Pancreas (tissue), 10 donors: Measurements from ENCODE around the gene CDKAL1. TPM values are rescaled to one million over a fixed set of nuclear protein-coding genes. Genes with fewer than 3 reads are reported as not detected.

Experiments used
- ATAC-seq, 4 donors: fragments of 200-7000 bp; cut with Tn5 transposase; one replicate each; pipeline versions ENCODE4 v1.8.0 to v1.9.1; 2020; ENCODE audit warnings: mild to moderate bottlenecking in 4 of 4, moderate library complexity in 4 of 4
- DNase-seq, 6 donors: peaks; one replicate each; pipeline ENCODE4 v3.0.0-alpha.2; 2020
- FAIRE-seq: peaks from 2 replicates; lab custom pipeline; 2012; peaks lifted over from hg19 to GRCh38; lab: Jason Lieb, UNC
- H3K27ac ChIP-seq, 4 donors: fragments of 200-600 bp; sonication (generic); 1 replicate in 3 of 4; 2 replicates in 1 of 4; pipeline versions ENCODE4 v1.5.0 to v1.8.0; 2020
- H3K27me3 ChIP-seq, 4 donors: fragments of 200-600 bp; one replicate each; pipeline ENCODE4 v1.8.0; 2021
- H3K36me3 ChIP-seq, 3 donors: fragments of 200-600 bp; sonication (generic) in 1 of 3; one replicate each; pipeline versions ENCODE4 v1.5.0 to v1.8.0; 2020 to 2021
- H3K4me1 ChIP-seq, 3 donors: fragments of 200-600 bp; one replicate each; pipeline ENCODE4 v1.8.0; 2021
- H3K4me3 ChIP-seq, 4 donors: fragments of 200-600 bp; sonication (generic) in 2 of 4; one replicate each; pipeline versions ENCODE4 v1.5.0 to v1.8.0; 2020 to 2021
- H3K9me3 ChIP-seq, 4 donors: fragments of 200-600 bp; one replicate each; pipeline ENCODE4 v1.8.0; 2021
- CTCF ChIP-seq, 4 donors: fragments of 200-600 bp; sonication (generic) in 3 of 4; IDR thresholded peaks; one replicate each; pipeline versions ENCODE4 v1.5.0 to v1.8.0; 2021; ENCODE audit warnings: antibody characterized with exemption in 4 of 4
- WGBS, 2 donors: extraction: QIAGEN DNeasy Blood & Tissue Kit; methylation state at CpG; one replicate each; pipeline ENCODE4 v1.1.7; 2013; 5-methylcytosine and 5-hydroxymethylcytosine counted together
- intact Hi-C, 3 donors: fragments of 100-400 bp; cut with DNase I; formaldehyde crosslinking; loops; one replicate each; pipeline versions ENCODE4 v1.11.1 to v1.14.2; 2022
- polyA plus RNA-seq, 2 donors: library from polyadenylated mRNA; stranded (reverse); fragments of 200-250 nt; gene quantifications; one replicate each; pipeline ENCODE4 v1.2.3, GENCODE V29; 2013
- total RNA-seq, 6 donors: library from RNA; stranded (reverse); fragmentation: NEBNext Ultra II Directional in 4 of 6; extraction: Animal tissue kit (Norgen Biotek cat#: 25700) in 4 of 6; gene quantifications; one replicate each; pipeline versions ENCODE4 v1.2.1 to v1.2.4, GENCODE V29; 2021 to 2023
- donor health status: healthy with polysubstance abuse.
- donor health status: DM: no; HTN: no; CAD: no; lungs with moderate emphysema.
- donor health status: DM: no; HTN: no; CAD: no.
- donor health status: control.
- donor health status: control.
- donor health status: Bipolar disorder and iron deficiency.
- donor health status: DM: yes; HTN: yes; CAD: no.
- donor health status: DM: no; HTN: no; CAD: no.
- donor health status: DM: no; HTN: no; CAD: no.
- donor health status: DM: yes; HTN: yes; CAD: no.

CDKAL1 gene
- total and polyA plus RNA-seq, 8 donors, result 3.3 to 11.7 (median 8.2) TPM

GRCh38 chr6:21045135-21045700 lies 511.0 kb downstream of the CDKAL1 start:
- Histone ChIP-seq H3K9me3 (no peaks in the 10 kb centered on the region), H3K27ac (peak overlapping the region in 2 of 4 donors; percentile 50 to 66), H3K4me3 (no peak overlapping the region), H3K27me3 (no peaks in the 10 kb centered on the region), H3K36me3 (no peaks in the 10 kb centered on the region), H3K4me1 (peaks cover 0 to 18% (median 0%) of the 10 kb centered on the region in 3 donors)
- FAIRE-seq (no peak), ATAC-seq (peak; percentile 85 to 93 (median 88)), DNase-seq (no peak)
- WGBS, 2 donors, result 52 to 55% methylated on average over 5 of the region's 5 CpGs
- intact Hi-C loops, result no loop called here
- no peak for TF ChIP-seq CTCF (IDR thresholded peaks at IDR 0.05)

GRCh38 chr6:21046276-21046675 lies 512.0 kb downstream of the CDKAL1 start:
- 94 to 96% methylated on average over 6 of the region's 6 CpGs for WGBS, 2 donors
- Histone ChIP-seq H3K27me3 (no peaks in the 10 kb centered on the region), H3K36me3 (no peaks in the 10 kb centered on the region), H3K4me3 (no peak overlapping the region), H3K4me1 (peaks cover 0 to 18% (median 0%) of the 10 kb centered on the region in 3 donors), H3K27ac (peak overlapping the region in 2 of 4 donors; percentile 50 to 66), H3K9me3 (no peaks in the 10 kb centered on the region)
- FAIRE-seq (no peak), DNase-seq (peak in 1 of 6 donors; percentile 14), ATAC-seq (no peak)
- intact Hi-C loops, result no loop called here
- TF ChIP-seq CTCF (IDR thresholded peaks at IDR 0.05), result no peak

- ATAC-seq (no peak), FAIRE-seq (no peak), DNase-seq (no peak)
- Histone ChIP-seq H3K4me3 (no peak overlapping the region), H3K27ac (no peak overlapping the region), H3K36me3 (no peaks in the 10 kb centered on the region), H3K9me3 (no peaks in the 10 kb centered on the region), H3K4me1 (peaks cover 0 to 18% (median 0%) of the 10 kb centered on the region in 3 donors), H3K27me3 (no peaks in the 10 kb centered on the region)
- no peak for TF ChIP-seq CTCF (IDR thresholded peaks at IDR 0.05)
- WGBS, 2 donors, result 77% methylated on average over 2 of the region's 2 CpGs
- intact Hi-C loops, result no loop called here
These were observed 513.8 kb downstream of the CDKAL1 start for GRCh38 chr6:21048047-21048446.

GRCh38 chr6:21049148-21049547 lies 514.9 kb downstream of the CDKAL1 start:
- no peak overlapping the region for H3K27ac ChIP-seq
- no peaks in the 10 kb centered on the region for H3K27me3 ChIP-seq
- ATAC-seq (no peak), DNase-seq (no peak), FAIRE-seq (no peak)
- intact Hi-C loops, result no loop called here
- H3K36me3 ChIP-seq, result no peaks in the 10 kb centered on the region
- peaks cover 0 to 17% (median 0%) of the 10 kb centered on the region in 3 donors for H3K4me1 ChIP-seq
- no peak for TF ChIP-seq CTCF (IDR thresholded peaks at IDR 0.05)
- no peak overlapping the region for H3K4me3 ChIP-seq
- no peaks in the 10 kb centered on the region for H3K9me3 ChIP-seq

- H3K27ac ChIP-seq, result no peak overlapping the region
- ATAC-seq, result no peak
- no peaks in the 10 kb centered on the region for H3K9me3 ChIP-seq
- H3K4me3 ChIP-seq, result no peak overlapping the region
- no peak for DNase-seq
- H3K27me3 ChIP-seq, result no peaks in the 10 kb centered on the region
- intact Hi-C loops, result no loop called here
- no peaks in the 10 kb centered on the region for H3K36me3 ChIP-seq
- H3K4me1 ChIP-seq, result peaks cover 0 to 13% (median 0%) of the 10 kb centered on the region in 3 donors
- FAIRE-seq, result no peak
- TF ChIP-seq CTCF (IDR thresholded peaks at IDR 0.05), result no peak
These were observed 515.3 kb downstream of the CDKAL1 start for GRCh38 chr6:21049572-21049971.
